ENCODE data around the gene PPM1D. TPM values are rescaled to one million over a fixed set of nuclear protein-coding genes. Genes with fewer than 3 reads are reported as not detected.

The PPM1D gene
- total RNA-seq, 1 donor from 2014 or later, result 28.7 TPM

DNA sequence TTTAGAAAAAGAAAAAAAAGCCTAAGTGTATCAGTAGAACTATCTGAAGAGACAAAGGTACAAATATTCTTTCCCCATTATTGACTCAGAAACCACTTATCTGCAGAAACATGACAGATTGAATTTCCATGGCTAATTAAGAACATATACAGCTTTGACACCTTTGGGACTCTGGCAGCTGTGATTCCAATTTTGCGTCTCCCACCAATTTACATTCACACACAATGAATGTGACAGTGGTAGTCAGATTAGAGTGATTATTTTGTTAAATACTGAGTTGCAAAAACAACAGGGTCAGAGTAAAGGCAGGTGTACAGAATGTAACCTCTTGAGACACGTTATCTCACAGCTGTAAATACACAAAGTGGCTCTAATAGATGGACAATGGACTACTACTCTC is 5.3 kb upstream of the PPM1D start:
- no peak overlapping the region for H3K4me3 Mint-ChIP-seq (ENCODE audit: unreplicated experiment)
- H3K4me1 Mint-ChIP-seq (ENCODE audit: low read depth, unreplicated experiment), result no peaks in the 10 kb centered on the region
- DNase-seq (ENCODE audit: low read depth) (no peak), FAIRE-seq (no peak)
- H3K27ac Mint-ChIP-seq (ENCODE audit: unreplicated experiment), result no peak overlapping the region
- peaks cover 3% of the 10 kb centered on the region for H3K27me3 Mint-ChIP-seq (ENCODE audit: low read depth, unreplicated experiment)
- no peaks in the 10 kb centered on the region for H3K9me3 Mint-ChIP-seq (ENCODE audit: unreplicated experiment)
- Histone ChIP-seq H3K27me3 (ENCODE audit: insufficient read depth, low read length) (no peaks in the 10 kb centered on the region), H3K4me1 (ENCODE audit: insufficient read depth, low read length) (peaks cover 4% of the 10 kb centered on the region), H3K36me3 (ENCODE audit: insufficient read depth, low read length) (no peaks in the 10 kb centered on the region), H2AFZ (ENCODE audit: low read depth, low read length) (no peak overlapping the region), H3K27ac (ENCODE audit: low read depth, low read length) (no peak overlapping the region), H3K4me2 (ENCODE audit: low read length) (no peak overlapping the region), H3K79me2 (ENCODE audit: insufficient read depth, low read length) (no peaks in the 10 kb centered on the region), H3K9ac (ENCODE audit: low read length) (no peak overlapping the region), H4K20me1 (ENCODE audit: insufficient read depth, low read length) (no peaks in the 10 kb centered on the region), H3K4me3 (ENCODE audit: insufficient read depth, low read depth, low read length) (no peak overlapping the region), H3K9me3 (ENCODE audit: insufficient read depth, low read depth, low read length) (no peaks in the 10 kb centered on the region)
- TF ChIP-seq EZH2 (IDR thresholded peaks at IDR 0.05; ENCODE audit: insufficient read depth, low read length), result no peak
- TF ChIP-seq, protein P1, sequence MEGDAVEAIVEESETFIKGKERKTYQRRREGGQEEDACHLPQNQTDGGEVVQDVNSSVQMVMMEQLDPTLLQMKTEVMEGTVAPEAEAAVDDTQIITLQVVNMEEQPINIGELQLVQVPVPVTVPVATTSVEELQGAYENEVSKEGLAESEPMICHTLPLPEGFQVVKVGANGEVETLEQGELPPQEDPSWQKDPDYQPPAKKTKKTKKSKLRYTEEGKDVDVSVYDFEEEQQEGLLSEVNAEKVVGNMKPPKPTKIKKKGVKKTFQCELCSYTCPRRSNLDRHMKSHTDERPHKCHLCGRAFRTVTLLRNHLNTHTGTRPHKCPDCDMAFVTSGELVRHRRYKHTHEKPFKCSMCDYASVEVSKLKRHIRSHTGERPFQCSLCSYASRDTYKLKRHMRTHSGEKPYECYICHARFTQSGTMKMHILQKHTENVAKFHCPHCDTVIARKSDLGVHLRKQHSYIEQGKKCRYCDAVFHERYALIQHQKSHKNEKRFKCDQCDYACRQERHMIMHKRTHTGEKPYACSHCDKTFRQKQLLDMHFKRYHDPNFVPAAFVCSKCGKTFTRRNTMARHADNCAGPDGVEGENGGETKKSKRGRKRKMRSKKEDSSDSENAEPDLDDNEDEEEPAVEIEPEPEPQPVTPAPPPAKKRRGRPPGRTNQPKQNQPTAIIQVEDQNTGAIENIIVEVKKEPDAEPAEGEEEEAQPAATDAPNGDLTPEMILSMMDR (IDR thresholded peaks at IDR 0.05; ENCODE audit: insufficient read depth, low read depth, low read length), result no peak
- H3K36me3 Mint-ChIP-seq (ENCODE audit: low read depth, unreplicated experiment), result no peaks in the 10 kb centered on the region

DNA sequence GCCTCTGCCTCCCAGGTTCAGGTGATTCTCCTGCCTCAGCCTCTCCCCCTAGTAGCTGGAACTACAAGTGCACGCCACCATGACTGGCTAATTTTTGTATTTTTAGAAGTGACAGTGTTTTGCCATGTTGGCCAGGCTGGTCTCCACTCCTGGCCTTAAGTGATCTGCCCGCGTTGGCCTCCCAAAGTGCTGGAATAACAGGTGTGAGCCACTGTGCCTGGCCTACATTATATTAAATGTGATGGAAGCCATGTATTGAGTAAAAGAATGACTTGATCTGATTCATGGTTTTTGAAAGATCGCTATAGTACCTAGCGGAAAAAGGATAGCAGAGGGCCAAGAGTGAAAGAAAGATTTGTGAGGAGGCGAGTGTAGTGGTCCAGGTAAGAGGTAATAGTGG is 2.7 kb upstream of the PPM1D start:
- TF ChIP-seq EZH2 (IDR thresholded peaks at IDR 0.05; ENCODE audit: insufficient read depth, low read length), result no peak
- TF ChIP-seq, protein P1 (IDR thresholded peaks at IDR 0.05; ENCODE audit: insufficient read depth, low read depth, low read length), result no peak
- Histone ChIP-seq H3K4me3 (ENCODE audit: insufficient read depth, low read depth, low read length) (no peak overlapping the region), H3K36me3 (ENCODE audit: insufficient read depth, low read length) (no peaks in the 10 kb centered on the region), H4K20me1 (ENCODE audit: insufficient read depth, low read length) (peaks cover 16% of the 10 kb centered on the region), H3K27me3 (ENCODE audit: insufficient read depth, low read length) (no peaks in the 10 kb centered on the region), H3K4me1 (ENCODE audit: insufficient read depth, low read length) (peaks cover 4% of the 10 kb centered on the region), H3K27ac (ENCODE audit: low read depth, low read length) (no peak overlapping the region), H3K79me2 (ENCODE audit: insufficient read depth, low read length) (peaks cover 22% of the 10 kb centered on the region), H3K4me2 (ENCODE audit: low read length) (no peak overlapping the region), H3K9me3 (ENCODE audit: insufficient read depth, low read depth, low read length) (no peaks in the 10 kb centered on the region), H2AFZ (ENCODE audit: low read depth, low read length) (no peak overlapping the region), H3K9ac (ENCODE audit: low read length) (no peak overlapping the region)
- H3K27ac Mint-ChIP-seq (ENCODE audit: unreplicated experiment), result no peak overlapping the region
- FAIRE-seq, result no peak
- no peaks in the 10 kb centered on the region for H3K36me3 Mint-ChIP-seq (ENCODE audit: low read depth, unreplicated experiment)
- H3K9me3 Mint-ChIP-seq (ENCODE audit: unreplicated experiment), result no peaks in the 10 kb centered on the region
- no peak overlapping the region for H3K4me3 Mint-ChIP-seq (ENCODE audit: unreplicated experiment)
- H3K27me3 Mint-ChIP-seq (ENCODE audit: low read depth, unreplicated experiment), result no peaks in the 10 kb centered on the region
- H3K4me1 Mint-ChIP-seq (ENCODE audit: low read depth, unreplicated experiment), result no peaks in the 10 kb centered on the region
- DNase-seq (ENCODE audit: low read depth), result no peak

DNA sequence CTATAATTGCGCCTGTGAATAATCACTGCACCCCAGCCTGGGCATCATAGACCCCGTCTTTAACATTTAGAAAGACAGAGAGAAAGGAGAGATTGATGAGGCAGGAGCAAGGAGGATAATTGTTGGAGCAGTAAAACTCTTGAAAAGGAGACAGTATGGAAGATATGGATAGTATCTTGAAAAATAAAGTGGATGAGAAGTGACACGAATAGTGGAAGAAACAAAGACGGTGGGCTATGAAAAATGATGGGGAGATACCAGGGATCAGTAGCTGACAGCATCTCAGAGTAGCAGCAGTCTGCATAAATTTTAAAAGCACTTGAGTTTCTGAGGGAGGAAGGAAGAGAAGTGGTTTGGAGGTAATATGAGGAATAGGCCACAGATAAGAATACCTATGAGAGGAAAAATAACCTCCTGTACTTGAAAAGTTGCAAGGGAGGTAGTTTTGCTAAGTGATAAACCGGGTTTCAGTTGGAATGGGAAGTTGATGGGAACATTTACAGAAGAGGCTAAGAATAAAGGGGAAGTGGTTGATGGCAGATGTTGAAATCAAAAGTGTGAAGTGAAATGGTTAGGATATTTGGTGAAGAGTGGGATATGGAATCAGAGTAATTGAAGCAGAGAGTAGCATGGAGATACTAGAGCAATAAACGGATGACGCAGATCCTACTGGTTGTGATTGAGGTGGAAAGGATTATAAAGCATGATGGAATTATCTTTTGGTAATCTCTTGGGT is 1.8 kb upstream of the PPM1D start:
- no peak for FAIRE-seq
- H2AFZ ChIP-seq (ENCODE audit: low read depth, low read length), result no peak overlapping the region

More for the DNA sequence above, 1.8 kb upstream of the PPM1D start:
- Mint-ChIP-seq H3K4me3 (ENCODE audit: unreplicated experiment) (peak overlapping the region; percentile 1), H3K9me3 (ENCODE audit: unreplicated experiment) (no peaks in the 10 kb centered on the region), H3K4me1 (ENCODE audit: low read depth, unreplicated experiment) (peaks cover 3% of the 10 kb centered on the region), H3K36me3 (ENCODE audit: low read depth, unreplicated experiment) (no peaks in the 10 kb centered on the region), H3K27ac (ENCODE audit: unreplicated experiment) (no peak overlapping the region), H3K27me3 (ENCODE audit: low read depth, unreplicated experiment) (no peaks in the 10 kb centered on the region)
- Histone ChIP-seq H3K9me3 (ENCODE audit: insufficient read depth, low read depth, low read length) (no peaks in the 10 kb centered on the region), H3K36me3 (ENCODE audit: insufficient read depth, low read length) (no peaks in the 10 kb centered on the region), H3K4me3 (ENCODE audit: insufficient read depth, low read depth, low read length) (no peak overlapping the region), H3K27me3 (ENCODE audit: insufficient read depth, low read length) (no peaks in the 10 kb centered on the region), H3K4me1 (ENCODE audit: insufficient read depth, low read length) (peaks cover 4% of the 10 kb centered on the region), H4K20me1 (ENCODE audit: insufficient read depth, low read length) (peaks cover 24% of the 10 kb centered on the region), H3K9ac (ENCODE audit: low read length) (no peak overlapping the region), H3K79me2 (ENCODE audit: insufficient read depth, low read length) (peaks cover 31% of the 10 kb centered on the region), H3K27ac (ENCODE audit: low read depth, low read length) (no peak overlapping the region), H3K4me2 (ENCODE audit: low read length) (no peak overlapping the region)
- no peak for DNase-seq (ENCODE audit: low read depth)
- TF ChIP-seq, protein P1 (IDR thresholded peaks at IDR 0.05; ENCODE audit: insufficient read depth, low read depth, low read length), result no peak
- no peak for TF ChIP-seq EZH2 (IDR thresholded peaks at IDR 0.05; ENCODE audit: insufficient read depth, low read length)
